ENCODE results near the gene SMIM44. TPM values are rescaled to one million over a fixed set of nuclear protein-coding genes. Genes with fewer than 3 reads are reported as not detected.

Gene SMIM44
- total RNA-seq, 2 donors from 2014 or later: not detected

- H3K9ac ChIP-seq (ENCODE audit: extremely low read depth, low read length, poor library complexity, severe bottlenecking): no peak overlapping the region
- peaks cover 12% of the 10 kb centered on the region for H3K36me3 Mint-ChIP-seq (ENCODE audit: low read depth)
- 92 to 99% methylated on average over 22 to 26 of the region's 26 CpGs for WGBS, 2 experiments (ENCODE audit: insufficient coverage in 1 of 2, insufficient read length in 1 of 2)
- peaks cover 35% of the 10 kb centered on the region for H3K36me3 ChIP-seq (ENCODE audit: control insufficient read depth, insufficient read depth, low read length)
- TF ChIP-seq CTCF (conservative IDR thresholded peaks at IDR 0.05): no peak
- no peak for DNase-seq
- H3K27me3 ChIP-seq (ENCODE audit: control insufficient read depth, insufficient read depth, low read length, poor library complexity, severe bottlenecking): no peaks in the 10 kb centered on the region
- no peaks in the 10 kb centered on the region for H3K9me3 Mint-ChIP-seq
- H3K4me3 Mint-ChIP-seq: no peak overlapping the region
- no peak overlapping the region for H3K4me3 ChIP-seq (ENCODE audit: low read length)
- no peaks in the 10 kb centered on the region for H3K4me1 ChIP-seq (ENCODE audit: control insufficient read depth, insufficient read depth, low read length)
- H3K4me1 Mint-ChIP-seq: peaks cover 8% of the 10 kb centered on the region
- H3K27ac Mint-ChIP-seq: no peak overlapping the region
- no peaks in the 10 kb centered on the region for H3K27me3 Mint-ChIP-seq (ENCODE audit: insufficient read depth)
- no peak overlapping the region for H3K27ac ChIP-seq (ENCODE audit: low read depth, low read length)
- no peaks in the 10 kb centered on the region for H3K9me3 ChIP-seq (ENCODE audit: control insufficient read depth, low read length)
Measured at GRCh38 chr19:3511506-3512251, 28.4 kb upstream of the SMIM44 start.

- H3K9me3 ChIP-seq (ENCODE audit: control insufficient read depth, low read length): no peaks in the 10 kb centered on the region
- H3K27me3 ChIP-seq (ENCODE audit: control insufficient read depth, insufficient read depth, low read length, poor library complexity, severe bottlenecking): no peaks in the 10 kb centered on the region
- Mint-ChIP-seq H3K9me3 (no peaks in the 10 kb centered on the region), H3K27ac (peak overlapping the region; percentile 30), H3K4me3 (no peak overlapping the region), H3K36me3 (ENCODE audit: low read depth) (peaks cover 12% of the 10 kb centered on the region), H3K4me1 (peaks cover 8% of the 10 kb centered on the region), H3K27me3 (ENCODE audit: insufficient read depth) (no peaks in the 10 kb centered on the region)
- no peak for TF ChIP-seq CTCF (conservative IDR thresholded peaks at IDR 0.05)
- peaks cover 30% of the 10 kb centered on the region for H3K36me3 ChIP-seq (ENCODE audit: control insufficient read depth, insufficient read depth, low read length)
- H3K4me1 ChIP-seq (ENCODE audit: control insufficient read depth, insufficient read depth, low read length): no peaks in the 10 kb centered on the region
- DNase-seq: no peak
- no peak overlapping the region for H3K4me3 ChIP-seq (ENCODE audit: low read length)
- WGBS, 2 experiments (ENCODE audit: insufficient coverage in 1 of 2, insufficient read length in 1 of 2): 95 to 96% methylated on average over 20 to 22 of the region's 22 CpGs
- no peak overlapping the region for H3K27ac ChIP-seq (ENCODE audit: low read depth, low read length)
- no peak overlapping the region for H3K9ac ChIP-seq (ENCODE audit: extremely low read depth, low read length, poor library complexity, severe bottlenecking)
Measured at GRCh38 chr19:3510727-3511126, 27.5 kb upstream of the SMIM44 start.

GRCh38 chr19:3509566-3509989, 26.3 kb upstream of the SMIM44 start:
- H3K4me1 Mint-ChIP-seq: peaks cover 13% of the 10 kb centered on the region
- no peaks in the 10 kb centered on the region for H3K9me3 Mint-ChIP-seq
- Histone ChIP-seq H3K9ac (ENCODE audit: extremely low read depth, low read length, poor library complexity, severe bottlenecking) (no peak overlapping the region), H3K27me3 (ENCODE audit: control insufficient read depth, insufficient read depth, low read length, poor library complexity, severe bottlenecking) (no peaks in the 10 kb centered on the region), H3K4me1 (ENCODE audit: control insufficient read depth, insufficient read depth, low read length) (no peaks in the 10 kb centered on the region), H3K36me3 (ENCODE audit: control insufficient read depth, insufficient read depth, low read length) (peaks cover 29% of the 10 kb centered on the region), H3K4me3 (ENCODE audit: low read length) (no peak overlapping the region), H3K9me3 (ENCODE audit: control insufficient read depth, low read length) (no peaks in the 10 kb centered on the region), H3K27ac (ENCODE audit: low read depth, low read length) (no peak overlapping the region)
- DNase-seq: no peak
- 95 to 96% methylated on average over 14 to 15 of the region's 15 CpGs for WGBS, 2 experiments (ENCODE audit: insufficient coverage in 1 of 2, insufficient read length in 1 of 2)
- H3K36me3 Mint-ChIP-seq (ENCODE audit: low read depth): peaks cover 12% of the 10 kb centered on the region
- H3K27ac Mint-ChIP-seq: peak overlapping the region; percentile 15
- H3K27me3 Mint-ChIP-seq (ENCODE audit: insufficient read depth): no peaks in the 10 kb centered on the region
- no peak for TF ChIP-seq CTCF (conservative IDR thresholded peaks at IDR 0.05)
- no peak overlapping the region for H3K4me3 Mint-ChIP-seq
